SK-N-SH (cell line): ENCODE measurements around the gene PBX3.

Experiments
- CTCF ChIP-seq: fragments of 200-600 bp; sonication (generic); IDR thresholded peaks from 2 replicates; pipeline ENCODE4 v1.6.1; 2017; ENCODE audit warnings: antibody characterized with exemption, mild to moderate bottlenecking, moderate library complexity
- FOXM1 ChIP-seq: IDR thresholded peaks from 2 replicates; pipeline ENCODE4 v1.4.0; 2012; ENCODE audit warnings: low read depth, mild to moderate bottlenecking

DNA sequence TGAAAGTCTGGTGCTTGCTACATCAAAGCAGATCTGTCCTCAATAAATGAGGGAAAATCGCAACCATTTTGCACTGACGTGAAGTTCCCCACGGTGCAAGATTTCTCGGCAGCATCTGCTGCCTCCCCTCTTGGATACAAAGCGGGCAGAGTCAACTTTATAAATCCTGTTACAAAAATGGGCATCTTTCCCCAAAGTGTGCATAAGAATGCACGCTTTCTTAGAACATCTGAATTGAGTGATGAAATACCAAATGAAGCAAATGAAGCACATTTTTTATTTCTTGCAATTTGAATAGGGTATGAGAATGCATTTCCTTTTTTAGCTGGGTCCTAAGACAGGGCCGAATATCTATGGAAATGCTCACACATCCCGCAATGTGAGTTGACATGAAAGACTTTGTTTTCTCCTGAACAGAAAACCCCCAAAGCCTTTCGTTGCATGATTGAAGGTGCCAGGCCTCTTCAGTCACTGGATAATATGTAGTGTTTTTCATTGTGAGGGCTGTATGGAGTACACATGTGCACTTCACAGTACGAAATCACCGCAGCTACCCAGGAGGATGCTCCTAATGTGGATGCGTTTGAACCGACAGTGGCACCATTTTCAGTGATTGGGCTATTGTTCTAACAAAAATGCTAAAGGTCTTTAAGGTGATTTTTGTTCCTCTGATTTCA, 20.6 kb upstream of the PBX3 start:
- TF ChIP-seq FOXM1 (no peak), CTCF (no peak)
